T-cell (primary cell): Measurements from ENCODE around the gene STK39. TPM values are rescaled to one million over a fixed set of nuclear protein-coding genes. Genes with fewer than 3 reads are reported as not detected.
"Not testable (repeated sequence)": the region's sequence is repeated elsewhere in the genome, so short reads cannot be mapped to it uniquely, and the experiment has no call there.

Experiments used
- ATAC-seq, 4 experiments: fragments of 200-7000 bp in 3 of 4; fragments of 150-1000 bp in 1 of 4; cut with Tn5 transposase; replicated peaks in 1 of 4; 1 replicate in 3 of 4; 2 replicates in 1 of 4; pipeline ENCODE4 v1.10.0; 2021; ENCODE audit warnings: moderate library complexity in 3 of 4, mild to moderate bottlenecking in 2 of 4, moderate number of reproducible peaks in 1 of 4
- CTCF ChIA-PET, 2 donors: fragments of 300-600 bp; sonication (Branson Sonifier 250); formaldehyde crosslinking; loops; one replicate each; lab custom pipeline; 2022; ENCODE audit warnings: antibody characterized with exemption in 2 of 2; lab: Charles Lee
- POLR2A ChIA-PET, 2 donors: fragments of 300-600 bp; sonication (Branson Sonifier 250); formaldehyde crosslinking; loops; one replicate each; lab custom pipeline; 2022; ENCODE audit warnings: antibody characterized with exemption in 2 of 2; lab: Charles Lee
- DNase-seq, 35 experiments: peaks; one replicate each; pipeline versions ENCODE4 v3.0.0 to v3.0.0-alpha.2; 2013 to 2023
- H3K27ac ChIP-seq: one replicate; pipeline ENCODE4 v1.5.1; 2013; ENCODE audit warnings: low read length
- H3K27me3 ChIP-seq, 2 experiments: replicated peaks in 1 of 2; 1 replicate in 1 of 2; 2 replicates in 1 of 2; pipeline versions ENCODE4 v1.6.1 to v1.7.0; 2013; ENCODE audit warnings: low read length in 1 of 2, mixed read lengths in 1 of 2; ENCODE audit not compliant: control insufficient read depth in 2 of 2, insufficient read depth in 2 of 2; ENCODE audit errors: extremely low read depth in 1 of 2
- H3K36me3 ChIP-seq, 2 donors: 1 replicate in 1 of 2; 2 replicates in 1 of 2; pipeline versions ENCODE4 v1.6.1 to v1.7.0; 2013; ENCODE audit warnings: low read length in 1 of 2; ENCODE audit not compliant: control insufficient read depth in 2 of 2, insufficient read depth in 1 of 2; ENCODE audit errors: extremely low read depth in 1 of 2
- H3K4me1 ChIP-seq, 2 experiments: 1 replicate in 1 of 2; 2 replicates in 1 of 2; pipeline versions ENCODE4 v1.6.1 to v1.7.0; 2013; ENCODE audit warnings: low read length in 2 of 2, mixed read lengths in 1 of 2; ENCODE audit not compliant: insufficient read depth in 2 of 2, control insufficient read depth in 1 of 2; ENCODE audit errors: extremely low read depth in 1 of 2
- H3K4me3 ChIP-seq, 2 donors: 1 replicate in 1 of 2; 2 replicates in 1 of 2; pipeline versions ENCODE4 v1.5.1 to v1.7.0; 2013; ENCODE audit warnings: mild to moderate bottlenecking in 2 of 2, low read length in 1 of 2, moderate library complexity in 1 of 2; ENCODE audit not compliant: control insufficient read depth in 1 of 2; ENCODE audit errors: extremely low read depth in 1 of 2
- H3K9me3 ChIP-seq: 2 replicates; pipeline ENCODE4 v1.7.0; 2013
- H3K27ac Mint-ChIP-seq, 2 donors: one replicate each; pipeline ENCODE4 v1.8.0; 2020 to 2021; ENCODE audit warnings: mild to moderate bottlenecking in 2 of 2, mixed read lengths in 2 of 2
- H3K27me3 Mint-ChIP-seq, 2 donors: one replicate each; pipeline ENCODE4 v1.8.0; 2021 to 2022; ENCODE audit warnings: mixed read lengths in 2 of 2
- H3K36me3 Mint-ChIP-seq: one replicate; pipeline ENCODE4 v1.8.0; 2021; ENCODE audit warnings: mixed read lengths
- H3K4me1 Mint-ChIP-seq, 3 donors: one replicate each; pipeline ENCODE4 v1.8.0; 2020 to 2022; ENCODE audit warnings: mixed read lengths in 3 of 3, mild to moderate bottlenecking in 1 of 3
- H3K4me3 Mint-ChIP-seq, 3 donors: one replicate each; pipeline ENCODE4 v1.8.0; 2020 to 2022; ENCODE audit warnings: mild to moderate bottlenecking in 3 of 3, mixed read lengths in 3 of 3, moderate library complexity in 3 of 3
- H3K9me3 Mint-ChIP-seq, 3 donors: one replicate each; pipeline ENCODE4 v1.8.0; 2020 to 2022; ENCODE audit warnings: mixed read lengths in 3 of 3
- WGBS: methylation state at CpG from one replicate; pipeline ENCODE4 v1.1.5; 2013; ENCODE audit warnings: missing lambda C conversion rate; ENCODE audit not compliant: insufficient coverage; 5-methylcytosine and 5-hydroxymethylcytosine counted together
- total RNA-seq, 35 experiments: library from RNA in 6 of 35; stranded (reverse) in 6 of 35; fragments of 120-200 nt in 1 of 35; gene quantifications; one replicate each; pipeline versions ENCODE4 v1.2.1 to v1.2.4 and lab custom pipeline; 2013 to 2026

Gene STK39
- total RNA-seq, 5 donors from 2014 or later (not counting 1 experiment from before 2014, with no cell fraction given): 15.4 to 25.8 (median 21.0) TPM

DNA sequence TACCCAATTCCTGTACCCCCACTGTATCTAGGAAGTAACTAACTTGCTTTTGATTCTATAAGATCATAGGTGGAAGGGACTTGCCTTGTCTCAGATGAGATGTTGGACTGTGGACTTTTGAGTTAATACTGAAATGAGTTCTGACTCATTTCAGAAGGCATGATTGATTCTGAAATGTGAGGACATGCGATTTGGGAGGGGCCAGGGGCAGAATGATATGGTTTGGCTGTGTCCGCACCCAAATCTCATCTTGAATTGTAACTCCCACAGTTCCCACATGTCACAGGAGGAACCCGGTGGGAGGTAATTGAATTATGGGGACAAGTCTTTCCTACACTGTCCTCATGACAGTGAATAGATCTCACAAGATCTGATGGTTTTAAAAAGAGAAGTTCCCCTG is 165.9 kb downstream of the STK39 start:
- not testable (repeated sequence) for H3K4me3 Mint-ChIP-seq

DNA sequence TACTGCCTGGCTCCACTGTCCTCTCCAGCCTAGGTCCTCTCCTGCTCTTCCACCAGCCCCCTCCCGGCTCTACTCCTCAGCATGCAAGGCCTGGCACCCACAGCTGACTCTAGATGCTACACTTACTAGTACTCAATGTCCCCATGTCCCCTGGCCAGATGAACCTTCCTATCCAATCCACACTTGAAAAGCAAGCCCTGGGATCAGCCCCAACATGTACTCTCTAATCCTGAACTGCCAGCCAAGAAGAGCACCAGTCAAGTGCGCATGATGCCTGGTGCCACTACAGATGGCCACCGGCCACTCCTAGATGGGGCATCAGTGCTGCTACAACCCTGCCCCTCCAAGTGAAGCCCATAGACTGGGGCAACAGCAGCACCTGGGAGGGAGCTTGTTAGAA is 168.2 kb downstream of the STK39 start:
- DNase-seq (no peak), ATAC-seq (no peak)
- Mint-ChIP-seq H3K9me3 (peaks cover 0 to 10% (median 0%) of the 10 kb centered on the region in 3 donors), H3K4me3 (no peak overlapping the region), H3K36me3 (peaks cover 62% of the 10 kb centered on the region), H3K27ac (no peak overlapping the region), H3K27me3 (no peaks in the 10 kb centered on the region), H3K4me1 (peaks cover 0 to 3% (median 0%) of the 10 kb centered on the region in 3 donors)
- CTCF ChIA-PET: interaction anchor here in 1 of 2 donors (0.5 kb wide), 1 partner anchor 56 kb away, joined by 5 read pairs; no protein-coding TSS in a partner anchor
- no peak overlapping the region for H3K4me3 ChIP-seq
- H3K4me1 ChIP-seq: no peaks in the 10 kb centered on the region
- H3K36me3 ChIP-seq: peaks cover 0 to 15% of the 10 kb centered on the region in 2 donors
- no peaks in the 10 kb centered on the region for H3K9me3 ChIP-seq
- no peaks in the 10 kb centered on the region for H3K27me3 ChIP-seq
- POLR2A ChIA-PET: interaction anchor here in 1 of 2 donors (0.9 kb wide), 1 partner anchor 16 kb away, joined by 3 read pairs; no protein-coding TSS in a partner anchor
- 96% methylated on average over 3 of the region's 3 CpGs for WGBS
- no peak overlapping the region for H3K27ac ChIP-seq

More for the DNA sequence above, 165.9 kb downstream of the STK39 start:
- H3K4me1 ChIP-seq, H3K27me3 ChIP-seq, H3K27ac Mint-ChIP-seq, H3K4me1 Mint-ChIP-seq, CTCF ChIA-PET, H3K36me3 ChIP-seq, H3K9me3 Mint-ChIP-seq, POLR2A ChIA-PET, H3K9me3 ChIP-seq, H3K4me3 ChIP-seq, ATAC-seq, H3K27ac ChIP-seq, H3K27me3 Mint-ChIP-seq, DNase-seq: not testable (repeated sequence)
- WGBS: no CpG with 5 or more reads among the region's 3 CpGs
- H3K36me3 Mint-ChIP-seq: peaks cover 63% of the 10 kb centered on the region

DNA sequence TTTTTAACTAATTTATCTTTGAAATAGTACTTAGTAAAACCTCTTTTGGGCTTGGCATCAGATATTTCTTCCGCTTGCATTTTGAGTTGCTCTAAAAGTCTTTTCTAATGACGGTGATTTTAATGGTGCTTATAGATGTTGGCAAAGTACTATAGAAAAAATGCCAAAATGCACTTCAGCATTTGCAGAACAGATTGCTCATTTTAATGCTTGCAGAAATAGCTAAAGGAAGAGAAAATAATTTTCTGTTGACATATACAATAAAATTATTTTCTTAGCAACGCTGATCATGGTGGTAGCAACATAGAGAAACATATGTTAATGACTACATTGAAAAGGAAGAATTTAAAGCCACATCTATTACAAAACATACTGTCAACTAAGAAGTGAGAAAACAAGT is 170.7 kb downstream of the STK39 start:
- no peak for ATAC-seq
- no CpG with 5 or more reads among the region's 3 CpGs for WGBS
- Histone ChIP-seq H3K36me3 (peaks cover 0 to 24% of the 10 kb centered on the region in 2 donors), H3K4me1 (no peaks in the 10 kb centered on the region), H3K4me3 (no peak overlapping the region), H3K9me3 (no peaks in the 10 kb centered on the region), H3K27ac (no peak overlapping the region), H3K27me3 (no peaks in the 10 kb centered on the region)
- H3K4me1 Mint-ChIP-seq: peaks cover 0 to 3% (median 0%) of the 10 kb centered on the region in 3 donors
- DNase-seq: no peak
- peaks cover 0 to under 1% (median 0%) of the 10 kb centered on the region in 3 donors for H3K9me3 Mint-ChIP-seq
- H3K27me3 Mint-ChIP-seq: no peaks in the 10 kb centered on the region
- CTCF ChIA-PET: interaction anchor here in 1 of 2 donors (0.7 kb wide), 2 partner anchors 27 to 243 kb away, joined by 3 read pairs; no protein-coding TSS in a partner anchor
- H3K4me3 Mint-ChIP-seq: no peak overlapping the region
- peaks cover 65% of the 10 kb centered on the region for H3K36me3 Mint-ChIP-seq
- no peak overlapping the region for H3K27ac Mint-ChIP-seq
- POLR2A ChIA-PET: interaction anchor here in 1 of 2 donors (1.1 kb wide), 1 partner anchor 10 kb away, joined by 3 read pairs; no protein-coding TSS in a partner anchor

DNA sequence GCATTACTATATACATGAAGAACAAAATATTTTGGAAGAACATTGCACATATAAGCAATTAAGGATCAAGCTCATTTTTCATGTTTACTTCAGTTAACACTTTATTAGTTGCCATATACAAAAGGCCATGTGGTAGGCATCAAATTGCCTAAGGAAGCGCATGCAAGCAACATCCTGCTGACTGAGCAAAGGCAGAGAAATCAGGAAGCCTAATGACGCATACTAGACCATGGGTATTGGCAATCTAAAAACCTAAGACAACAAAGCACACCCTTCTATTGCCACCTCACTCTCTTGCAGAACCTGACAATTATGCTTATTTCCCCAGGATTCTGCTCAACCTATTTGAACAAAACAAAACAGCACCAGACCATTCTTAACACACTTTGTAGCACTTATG is 171.9 kb downstream of the STK39 start:
- Histone ChIP-seq H3K27ac (no peak overlapping the region), H3K36me3 (peaks cover 0 to 36% of the 10 kb centered on the region in 2 donors), H3K4me3 (no peak overlapping the region), H3K27me3 (no peaks in the 10 kb centered on the region), H3K9me3 (no peaks in the 10 kb centered on the region), H3K4me1 (no peaks in the 10 kb centered on the region)
- Mint-ChIP-seq H3K9me3 (no peaks in the 10 kb centered on the region), H3K27me3 (no peaks in the 10 kb centered on the region), H3K36me3 (peaks cover 66% of the 10 kb centered on the region), H3K4me3 (no peak overlapping the region), H3K4me1 (peaks cover 0 to 3% (median 0%) of the 10 kb centered on the region in 3 donors), H3K27ac (no peak overlapping the region)
- no peak for ATAC-seq
- POLR2A ChIA-PET: interaction anchor here in 1 of 2 donors (0.6 kb wide), 1 partner anchor 86 kb away, joined by 3 read pairs; no protein-coding TSS in a partner anchor
- CTCF ChIA-PET: no interaction called here
- DNase-seq: no peak
- WGBS: 100% methylated on average over 1 of the region's 2 CpGs

DNA sequence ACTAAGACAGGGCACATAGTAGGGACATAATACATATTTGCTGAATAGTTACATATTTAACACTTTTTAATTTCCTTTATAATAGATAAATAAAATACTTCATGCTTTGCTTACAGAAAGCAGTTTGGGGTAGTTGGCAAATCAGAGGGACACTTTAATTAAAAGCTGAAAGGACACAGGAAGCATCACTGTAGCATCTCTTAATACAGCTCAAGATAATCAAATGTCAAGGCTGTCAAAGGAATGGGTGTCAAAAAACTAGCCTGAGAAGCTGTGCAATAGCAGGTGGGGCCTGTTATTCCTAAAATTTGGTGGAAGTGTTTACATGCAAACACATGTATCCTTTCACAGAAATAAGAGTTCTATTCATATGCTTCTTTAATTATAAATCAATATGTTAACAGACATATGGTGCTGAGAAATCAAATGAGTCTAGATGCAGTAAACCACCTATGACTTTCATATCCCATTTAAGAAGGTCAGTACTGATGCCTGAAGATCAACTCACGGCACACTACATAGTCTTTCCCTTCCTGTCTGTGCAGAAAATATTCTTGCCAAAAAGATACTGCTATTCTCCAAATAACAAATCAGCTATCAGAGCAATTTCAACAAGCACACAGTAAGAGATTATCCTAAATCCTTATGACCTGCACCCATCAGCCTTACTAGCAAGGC is 174.6 kb downstream of the STK39 start:
- Mint-ChIP-seq H3K4me3 (no peak overlapping the region), H3K9me3 (no peaks in the 10 kb centered on the region), H3K4me1 (peaks cover 0 to 3% (median 0%) of the 10 kb centered on the region in 3 donors), H3K36me3 (peaks cover 62% of the 10 kb centered on the region), H3K27me3 (no peaks in the 10 kb centered on the region), H3K27ac (no peak overlapping the region)
- Histone ChIP-seq H3K36me3 (peaks cover 0 to 38% of the 10 kb centered on the region in 2 donors), H3K27ac (no peak overlapping the region), H3K9me3 (no peaks in the 10 kb centered on the region), H3K27me3 (no peaks in the 10 kb centered on the region), H3K4me3 (no peak overlapping the region), H3K4me1 (no peaks in the 10 kb centered on the region)
- POLR2A ChIA-PET: no interaction called here
- CTCF ChIA-PET: no interaction called here
- ATAC-seq (no peak), DNase-seq (no peak)
- WGBS: 100% methylated on average over 1 of the region's 1 CpG

DNA sequence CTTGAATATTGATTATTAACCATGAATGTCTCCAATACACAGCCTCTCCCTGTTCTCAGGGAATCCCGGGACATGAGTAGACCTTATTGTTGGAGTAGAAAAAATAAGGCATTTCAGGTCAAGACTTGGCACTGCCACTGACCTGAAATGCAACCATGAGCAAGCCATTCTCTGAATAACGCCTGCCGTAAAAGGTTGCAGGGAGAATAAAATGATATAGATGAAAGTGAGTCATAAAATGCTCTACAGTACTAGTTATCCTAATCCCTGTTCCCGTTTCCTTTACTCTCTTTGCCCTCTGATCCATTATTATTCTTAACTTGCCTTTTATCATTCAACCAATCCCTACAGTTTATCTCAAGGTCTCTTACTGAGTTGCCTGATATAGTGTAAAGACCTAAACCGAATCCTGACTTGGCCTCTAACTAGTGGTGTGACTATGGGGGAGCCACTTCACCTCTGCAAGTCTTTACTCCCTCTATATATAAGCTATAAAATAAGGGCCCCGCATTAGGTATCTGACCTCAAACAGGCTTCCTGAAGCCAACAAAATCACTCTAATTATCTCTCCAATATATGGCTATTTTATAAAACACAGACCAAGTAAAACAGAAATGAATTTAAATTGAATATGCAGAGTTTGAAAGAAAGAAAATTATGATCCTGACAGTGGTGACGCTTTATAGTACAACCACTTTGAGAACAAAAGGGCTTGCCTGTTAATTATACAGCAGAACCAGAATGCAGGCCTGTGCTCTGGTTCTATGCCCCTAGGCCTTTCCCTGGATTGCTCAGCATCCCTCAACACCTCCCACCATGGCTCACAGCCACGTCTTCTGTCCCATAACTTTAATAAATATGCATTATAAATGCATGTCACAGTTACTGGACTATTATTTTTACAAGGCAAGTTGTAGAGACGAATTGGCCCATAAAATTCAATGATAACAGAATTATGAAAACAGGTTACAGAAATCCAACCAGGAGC is 183.1 kb downstream of the STK39 start:
- peaks cover 59% of the 10 kb centered on the region for H3K36me3 Mint-ChIP-seq
- CTCF ChIA-PET: no interaction called here

More for the DNA sequence above, 183.1 kb downstream of the STK39 start:
- H3K27ac Mint-ChIP-seq: no peak overlapping the region
- H3K4me1 ChIP-seq: peaks cover 0 to 3% of the 10 kb centered on the region in 2 experiments
- H3K9me3 Mint-ChIP-seq: no peaks in the 10 kb centered on the region
- no peak overlapping the region for H3K27ac ChIP-seq
- ATAC-seq: no peak
- DNase-seq: no peak
- H3K4me3 Mint-ChIP-seq: no peak overlapping the region
- H3K36me3 ChIP-seq: peaks cover 0 to 44% of the 10 kb centered on the region in 2 donors
- H3K9me3 ChIP-seq: no peaks in the 10 kb centered on the region
- H3K4me3 ChIP-seq: no peak overlapping the region
- peaks cover 5 to 14% (median 10%) of the 10 kb centered on the region in 3 donors for H3K4me1 Mint-ChIP-seq
- no peaks in the 10 kb centered on the region for H3K27me3 Mint-ChIP-seq
- POLR2A ChIA-PET: no interaction called here
- WGBS: no CpG with 5 or more reads among the region's 9 CpGs
- H3K27me3 ChIP-seq: no peaks in the 10 kb centered on the region
